BJ (cell line): ENCODE results near the gene PRKAG2. TPM values are rescaled to one million over a fixed set of nuclear protein-coding genes. Genes with fewer than 3 reads are reported as not detected.

ENCODE experiments used
- CTCF ChIA-PET: fragments of 350-600 bp; formaldehyde crosslinking; extraction: SDS; loops from one replicate; lab custom pipeline; 2021; ENCODE audit warnings: antibody characterized with exemption, inconsistent platforms; lab: Yijun Ruan, JAX
- POLR2A ChIA-PET: fragments of 300-600 bp; sonication (Branson Sonifier 250); formaldehyde crosslinking; extraction: SDS; loops from one replicate; lab custom pipeline; 2021; ENCODE audit warnings: antibody characterized with exemption; lab: Charles Lee
- DNase-seq: peaks from one replicate; pipeline ENCODE4 v3.0.0-alpha.2; 2011; ENCODE audit warnings: low read depth
- H3K27me3 ChIP-seq: 2 replicates; pipeline ENCODE4 v1.6.0; 2011; ENCODE audit warnings: low read length; ENCODE audit not compliant: control insufficient read depth, insufficient read depth
- H3K36me3 ChIP-seq: 2 replicates; pipeline ENCODE4 v1.5.1; 2011; ENCODE audit warnings: low read length; ENCODE audit not compliant: control insufficient read depth, insufficient read depth
- H3K4me3 ChIP-seq: 2 replicates; pipeline ENCODE4 v1.5.1; 2011; ENCODE audit warnings: low read depth, mild to moderate bottlenecking, control low read depth, low read length
- CTCF ChIP-seq: IDR thresholded peaks from 2 replicates; pipeline ENCODE4 v1.5.1; 2011; ENCODE audit warnings: low read depth, mild to moderate bottlenecking, control low read depth, inconsistent platforms, low read length, moderate library complexity; ENCODE audit not compliant: insufficient read depth
- polyA plus RNA-seq: library from polyadenylated mRNA; depleted of rRNA; stranded (reverse); fragments of >200 nt; gene quantifications from 2 replicates; pipeline ENCODE4 v1.2.3, GENCODE V29; 2011

PRKAG2 gene
- polyA plus RNA-seq, 1 experiment: 11.3 TPM

- no peak for TF ChIP-seq CTCF
- ChIA-PET POLR2A (no interaction called here), CTCF (interaction anchor here (1.0 kb wide), 1 partner anchor 12 kb away, joined by 3 read pairs; no protein-coding TSS in a partner anchor)
- Histone ChIP-seq H3K27me3 (no peaks in the 10 kb centered on the region), H3K4me3 (no peak overlapping the region), H3K36me3 (no peaks in the 10 kb centered on the region)
- no peak for DNase-seq
These were observed 219.7 kb downstream of the PRKAG2 start for GRCh38 chr7:151657173-151657572.

- CTCF ChIA-PET: interaction anchor here (0.9 kb wide), 1 partner anchor 23 kb away, joined by 3 read pairs; no protein-coding TSS in a partner anchor
These were observed 221.4 kb downstream of the PRKAG2 start for GRCh38 chr7:151655555-151655954.

GRCh38 chr7:151652111-151652510 lies 224.8 kb downstream of the PRKAG2 start:
- Histone ChIP-seq H3K4me3 (no peak overlapping the region), H3K27me3 (no peaks in the 10 kb centered on the region), H3K36me3 (no peaks in the 10 kb centered on the region)
- ChIA-PET CTCF (interaction anchor here (0.8 to 1.9 kb wide), 3 partner anchors 13 to 32 kb away, joined by 3 to 7 read pairs (median 4); no protein-coding TSS in a partner anchor), POLR2A (no interaction called here)
- no peak for DNase-seq
- no peak for TF ChIP-seq CTCF

More at GRCh38 chr7:151655555-151655954, 221.4 kb downstream of the PRKAG2 start:
- POLR2A ChIA-PET: no interaction called here
- Histone ChIP-seq H3K27me3 (no peaks in the 10 kb centered on the region), H3K36me3 (no peaks in the 10 kb centered on the region), H3K4me3 (no peak overlapping the region)
- DNase-seq: no peak
- TF ChIP-seq CTCF: no peak

GRCh38 chr7:151650161-151650560 lies 226.8 kb downstream of the PRKAG2 start:
- no peak for TF ChIP-seq CTCF
- Histone ChIP-seq H3K27me3 (no peaks in the 10 kb centered on the region), H3K36me3 (no peaks in the 10 kb centered on the region), H3K4me3 (no peak overlapping the region)
- ChIA-PET POLR2A (no interaction called here), CTCF (interaction anchor here (1.5 kb wide), 1 partner anchor 9 kb away, joined by 3 read pairs; no protein-coding TSS in a partner anchor)
- no peak for DNase-seq

GRCh38 chr7:151648429-151648828 lies 228.5 kb downstream of the PRKAG2 start:
- ChIA-PET CTCF (interaction anchor here (1.2 kb wide), 1 partner anchor 17 kb away, joined by 4 read pairs; no protein-coding TSS in a partner anchor), POLR2A (no interaction called here)
- no peak for TF ChIP-seq CTCF
- Histone ChIP-seq H3K4me3 (no peak overlapping the region), H3K27me3 (no peaks in the 10 kb centered on the region), H3K36me3 (no peaks in the 10 kb centered on the region)
- no peak for DNase-seq
